Measurements from ENCODE around the gene IL17RC.

GRCh38 chr3:9914559-9915253 lies 2.2 kb upstream of the IL17RC start:
- TF ChIP-seq, protein P1, sequence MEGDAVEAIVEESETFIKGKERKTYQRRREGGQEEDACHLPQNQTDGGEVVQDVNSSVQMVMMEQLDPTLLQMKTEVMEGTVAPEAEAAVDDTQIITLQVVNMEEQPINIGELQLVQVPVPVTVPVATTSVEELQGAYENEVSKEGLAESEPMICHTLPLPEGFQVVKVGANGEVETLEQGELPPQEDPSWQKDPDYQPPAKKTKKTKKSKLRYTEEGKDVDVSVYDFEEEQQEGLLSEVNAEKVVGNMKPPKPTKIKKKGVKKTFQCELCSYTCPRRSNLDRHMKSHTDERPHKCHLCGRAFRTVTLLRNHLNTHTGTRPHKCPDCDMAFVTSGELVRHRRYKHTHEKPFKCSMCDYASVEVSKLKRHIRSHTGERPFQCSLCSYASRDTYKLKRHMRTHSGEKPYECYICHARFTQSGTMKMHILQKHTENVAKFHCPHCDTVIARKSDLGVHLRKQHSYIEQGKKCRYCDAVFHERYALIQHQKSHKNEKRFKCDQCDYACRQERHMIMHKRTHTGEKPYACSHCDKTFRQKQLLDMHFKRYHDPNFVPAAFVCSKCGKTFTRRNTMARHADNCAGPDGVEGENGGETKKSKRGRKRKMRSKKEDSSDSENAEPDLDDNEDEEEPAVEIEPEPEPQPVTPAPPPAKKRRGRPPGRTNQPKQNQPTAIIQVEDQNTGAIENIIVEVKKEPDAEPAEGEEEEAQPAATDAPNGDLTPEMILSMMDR (IDR thresholded peaks at IDR 0.05): no peak
- no peak for TF ChIP-seq POLR2A (IDR thresholded peaks at IDR 0.05)

All from esophagus squamous epithelium (tissue), 4 donors.